ENCODE measurements around the gene DAAM2. TPM values are rescaled to one million over a fixed set of nuclear protein-coding genes. Genes with fewer than 3 reads are reported as not detected.

Gene DAAM2
- total and polyA plus RNA-seq, 2 experiments from 2014 or later = 1.8 to 5.6 TPM

- 100% methylated on average over 1 of the region's 1 CpG for WGBS, 2 experiments (ENCODE audit: low coverage in 1 of 2, low lambda C conversion rate in 2 of 2, missing lambda C conversion rate in 2 of 2)
- no peak overlapping the region for H3K27ac ChIP-seq
- H3F3A ChIP-seq (ENCODE audit: insufficient read depth) = no peaks in the 10 kb centered on the region
- H3K9ac ChIP-seq = no peak overlapping the region
- no peaks in the 10 kb centered on the region for H3K27me3 ChIP-seq (replicated peaks; ENCODE audit: insufficient read depth)
- in situ Hi-C loops (cut with MboI) = no loop called here
- no peaks in the 10 kb centered on the region for H4K20me1 ChIP-seq (ENCODE audit: insufficient read depth)
- H3K9me3 ChIP-seq (ENCODE audit: low read depth) = no peaks in the 10 kb centered on the region
- no peaks in the 10 kb centered on the region for H3K79me2 ChIP-seq (ENCODE audit: insufficient read depth)
- H3K4me3 ChIP-seq = no peak overlapping the region
- no peaks in the 10 kb centered on the region for H3K9me2 ChIP-seq (ENCODE audit: insufficient read depth)
- no peak for DNase-seq
- no peak overlapping the region for H2AFZ ChIP-seq
- TF ChIP-seq EZH2phosphoT487 (IDR thresholded peaks at IDR 0.05; ENCODE audit: insufficient read depth, low read depth) = no peak
- no peak for TF ChIP-seq EZH2 (IDR thresholded peaks at IDR 0.05; ENCODE audit: insufficient read depth, poor library complexity, severe bottlenecking)
- H3K4me2 ChIP-seq (ENCODE audit: unreplicated experiment) = no peak overlapping the region
- no peaks in the 10 kb centered on the region for H3K4me1 ChIP-seq (ENCODE audit: insufficient read depth)
- no peaks in the 10 kb centered on the region for H3K36me3 ChIP-seq (ENCODE audit: low read depth)
These were observed 52.7 kb downstream of the DAAM2 start for GRCh38 chr6:39844866-39845265.

GRCh38 chr6:39847221-39847620 lies 55.0 kb downstream of the DAAM2 start:
- H3K36me3 ChIP-seq (ENCODE audit: low read depth) = no peaks in the 10 kb centered on the region
- no peaks in the 10 kb centered on the region for H3K27me3 ChIP-seq (replicated peaks; ENCODE audit: insufficient read depth)
- H3F3A ChIP-seq (ENCODE audit: insufficient read depth) = no peaks in the 10 kb centered on the region
- peak; percentile 22 for DNase-seq
- TF ChIP-seq EZH2 (IDR thresholded peaks at IDR 0.05; ENCODE audit: insufficient read depth, poor library complexity, severe bottlenecking) (no peak), EZH2phosphoT487 (IDR thresholded peaks at IDR 0.05; ENCODE audit: insufficient read depth, low read depth) (no peak)
- H3K27ac ChIP-seq = no peak overlapping the region
- no peak overlapping the region for H2AFZ ChIP-seq
- H3K9me2 ChIP-seq (ENCODE audit: insufficient read depth) = no peaks in the 10 kb centered on the region
- no peak overlapping the region for H3K4me2 ChIP-seq (ENCODE audit: unreplicated experiment)
- H3K9me3 ChIP-seq (ENCODE audit: low read depth) = no peaks in the 10 kb centered on the region
- no peaks in the 10 kb centered on the region for H3K79me2 ChIP-seq (ENCODE audit: insufficient read depth)
- H3K4me3 ChIP-seq = no peak overlapping the region
- no peaks in the 10 kb centered on the region for H4K20me1 ChIP-seq (ENCODE audit: insufficient read depth)
- H3K4me1 ChIP-seq (ENCODE audit: insufficient read depth) = no peaks in the 10 kb centered on the region
- in situ Hi-C loops (cut with MboI) = no loop called here
- H3K9ac ChIP-seq = no peak overlapping the region
- 22 to 33% methylated on average over 8 to 9 of the region's 10 CpGs for WGBS, 2 experiments (ENCODE audit: low coverage in 1 of 2, low lambda C conversion rate in 2 of 2, missing lambda C conversion rate in 2 of 2)

GRCh38 chr6:39848171-39848570 lies 56.0 kb downstream of the DAAM2 start:
- no peaks in the 10 kb centered on the region for H3K79me2 ChIP-seq (ENCODE audit: insufficient read depth)
- no peak overlapping the region for H2AFZ ChIP-seq
- H3K4me3 ChIP-seq = no peak overlapping the region
- no peak overlapping the region for H3K4me2 ChIP-seq (ENCODE audit: unreplicated experiment)
- TF ChIP-seq EZH2phosphoT487 (IDR thresholded peaks at IDR 0.05; ENCODE audit: insufficient read depth, low read depth) (no peak), EZH2 (IDR thresholded peaks at IDR 0.05; ENCODE audit: insufficient read depth, poor library complexity, severe bottlenecking) (no peak)
- 83 to 95% methylated on average over 4 of the region's 4 CpGs for WGBS, 2 experiments (ENCODE audit: low coverage in 1 of 2, low lambda C conversion rate in 2 of 2, missing lambda C conversion rate in 2 of 2)
- H3K4me1 ChIP-seq (ENCODE audit: insufficient read depth) = no peaks in the 10 kb centered on the region
- H3K27me3 ChIP-seq (replicated peaks; ENCODE audit: insufficient read depth) = no peaks in the 10 kb centered on the region
- no peaks in the 10 kb centered on the region for H3F3A ChIP-seq (ENCODE audit: insufficient read depth)
- no peak overlapping the region for H3K27ac ChIP-seq
- H3K9ac ChIP-seq = no peak overlapping the region
- in situ Hi-C loops (cut with MboI) = no loop called here
- H3K9me3 ChIP-seq (ENCODE audit: low read depth) = no peaks in the 10 kb centered on the region
- no peaks in the 10 kb centered on the region for H3K9me2 ChIP-seq (ENCODE audit: insufficient read depth)
- DNase-seq = no peak
- no peaks in the 10 kb centered on the region for H4K20me1 ChIP-seq (ENCODE audit: insufficient read depth)
- H3K36me3 ChIP-seq (ENCODE audit: low read depth) = no peaks in the 10 kb centered on the region

- H3K27ac ChIP-seq = no peak overlapping the region
These were observed 57.1 kb downstream of the DAAM2 start for GRCh38 chr6:39849228-39849627.

GRCh38 chr6:39849764-39850163 lies 57.6 kb downstream of the DAAM2 start:
- WGBS, 2 experiments (ENCODE audit: low coverage in 1 of 2, low lambda C conversion rate in 2 of 2, missing lambda C conversion rate in 2 of 2) = 53% methylated on average over 6 of the region's 6 CpGs
- Histone ChIP-seq H3K4me3 (no peak overlapping the region), H3K9me2 (ENCODE audit: insufficient read depth) (no peaks in the 10 kb centered on the region), H4K20me1 (ENCODE audit: insufficient read depth) (no peaks in the 10 kb centered on the region), H3K79me2 (ENCODE audit: insufficient read depth) (no peaks in the 10 kb centered on the region), H3F3A (ENCODE audit: insufficient read depth) (no peaks in the 10 kb centered on the region), H3K36me3 (ENCODE audit: low read depth) (no peaks in the 10 kb centered on the region), H2AFZ (no peak overlapping the region), H3K27me3 (replicated peaks; ENCODE audit: insufficient read depth) (no peaks in the 10 kb centered on the region), H3K27ac (no peak overlapping the region), H3K9me3 (ENCODE audit: low read depth) (no peaks in the 10 kb centered on the region), H3K4me1 (ENCODE audit: insufficient read depth) (no peaks in the 10 kb centered on the region), H3K9ac (no peak overlapping the region), H3K4me2 (ENCODE audit: unreplicated experiment) (no peak overlapping the region)
- DNase-seq = no peak
- in situ Hi-C loops (cut with MboI) = no loop called here
- no peak for TF ChIP-seq EZH2phosphoT487 (IDR thresholded peaks at IDR 0.05; ENCODE audit: insufficient read depth, low read depth)
- no peak for TF ChIP-seq EZH2 (IDR thresholded peaks at IDR 0.05; ENCODE audit: insufficient read depth, poor library complexity, severe bottlenecking)

More at GRCh38 chr6:39849228-39849627, 57.1 kb downstream of the DAAM2 start:
- in situ Hi-C loops (cut with MboI) = no loop called here
- Histone ChIP-seq H3K27me3 (replicated peaks; ENCODE audit: insufficient read depth) (no peaks in the 10 kb centered on the region), H3K4me3 (no peak overlapping the region), H3F3A (ENCODE audit: insufficient read depth) (no peaks in the 10 kb centered on the region), H3K4me1 (ENCODE audit: insufficient read depth) (no peaks in the 10 kb centered on the region), H3K9ac (no peak overlapping the region), H2AFZ (no peak overlapping the region), H4K20me1 (ENCODE audit: insufficient read depth) (no peaks in the 10 kb centered on the region), H3K9me3 (ENCODE audit: low read depth) (no peaks in the 10 kb centered on the region), H3K4me2 (ENCODE audit: unreplicated experiment) (no peak overlapping the region), H3K79me2 (ENCODE audit: insufficient read depth) (no peaks in the 10 kb centered on the region), H3K9me2 (ENCODE audit: insufficient read depth) (no peaks in the 10 kb centered on the region), H3K36me3 (ENCODE audit: low read depth) (no peaks in the 10 kb centered on the region)
- TF ChIP-seq EZH2phosphoT487 (IDR thresholded peaks at IDR 0.05; ENCODE audit: insufficient read depth, low read depth) (no peak), EZH2 (IDR thresholded peaks at IDR 0.05; ENCODE audit: insufficient read depth, poor library complexity, severe bottlenecking) (no peak)
- WGBS, 2 experiments (ENCODE audit: low coverage in 1 of 2, low lambda C conversion rate in 2 of 2, missing lambda C conversion rate in 2 of 2) = 94 to 95% methylated on average over 3 of the region's 3 CpGs
- no peak for DNase-seq

Data from GM23248 (cell line).